ENCODE results near the gene PDE1C.

Gene PDE1C

GRCh38 chr7:31986878-31987518, 83.2 kb downstream of the PDE1C start:
- no peak for DNase-seq

- DNase-seq, result no peak
These were observed 87.2 kb downstream of the PDE1C start for GRCh38 chr7:31982962-31983361.

- DNase-seq, result no peak
These were observed 88.3 kb downstream of the PDE1C start for GRCh38 chr7:31981874-31982390.

GRCh38 chr7:31979690-31980330, 90.4 kb downstream of the PDE1C start:
- DNase-seq, result no peak

GRCh38 chr7:31975546-31975945, 94.7 kb downstream of the PDE1C start:
- no peak for DNase-seq

- DNase-seq, result no peak
These were observed 95.9 kb downstream of the PDE1C start for GRCh38 chr7:31974351-31974750.

GRCh38 chr7:31971049-31971667, 99.0 kb downstream of the PDE1C start:
- DNase-seq, result no peak

- no peak for DNase-seq
These were observed 99.7 kb downstream of the PDE1C start for GRCh38 chr7:31970501-31970900.

- DNase-seq, result no peak
These were observed 106.5 kb downstream of the PDE1C start for GRCh38 chr7:31963569-31964175.

- no peak for DNase-seq
These were observed 108.0 kb downstream of the PDE1C start for GRCh38 chr7:31962246-31962645.

- DNase-seq, result no peak
These were observed 112.0 kb downstream of the PDE1C start for GRCh38 chr7:31958226-31958625.

GRCh38 chr7:31957756-31958155, 112.5 kb downstream of the PDE1C start:
- DNase-seq, result no peak

- DNase-seq, result no peak
These were observed 113.0 kb downstream of the PDE1C start for GRCh38 chr7:31957090-31957720.

GRCh38 chr7:31955641-31956040, 114.6 kb downstream of the PDE1C start:
- no peak for DNase-seq

GRCh38 chr7:31955021-31955420, 115.2 kb downstream of the PDE1C start:
- DNase-seq, result no peak

GRCh38 chr7:31954500-31954899, 115.7 kb downstream of the PDE1C start:
- no peak for DNase-seq

GRCh38 chr7:31953432-31953831, 116.8 kb downstream of the PDE1C start:
- no peak for DNase-seq

GRCh38 chr7:31950091-31950755, 120.0 kb downstream of the PDE1C start:
- peak in 1 of 5 experiments; percentile 65 for DNase-seq

- DNase-seq, result no peak
These were observed 122.2 kb downstream of the PDE1C start for GRCh38 chr7:31948029-31948428.

- DNase-seq, result no peak
These were observed 130.0 kb downstream of the PDE1C start for GRCh38 chr7:31940167-31940566.

- DNase-seq, result no peak
These were observed 131.1 kb downstream of the PDE1C start for GRCh38 chr7:31939076-31939475.

- DNase-seq, result no peak
These were observed 131.6 kb downstream of the PDE1C start for GRCh38 chr7:31938650-31939049.

GRCh38 chr7:31937982-31938381, 132.2 kb downstream of the PDE1C start:
- no peak for DNase-seq
